Endodermal cell (in vitro differentiated cells): Measurements from ENCODE around the gene CENPA. TPM values are rescaled to one million over a fixed set of nuclear protein-coding genes. Genes with fewer than 3 reads are reported as not detected.
"Not testable (repeated sequence)": the region's sequence is repeated elsewhere in the genome, so short reads cannot be mapped to it uniquely, and the experiment has no call there.

Experiments
- DNase-seq: peaks from one replicate; pipeline ENCODE4 v3.0.0-alpha.2; 2017
- H3K27ac ChIP-seq: 2 replicates; pipeline ENCODE4 v1.5.1; 2013; ENCODE audit warnings: mild to moderate bottlenecking, low read depth, low read length, moderate library complexity
- H3K27me3 ChIP-seq: 2 replicates; pipeline ENCODE4 v1.6.1; 2013; ENCODE audit warnings: mild to moderate bottlenecking, low read length, moderate library complexity; ENCODE audit not compliant: insufficient read depth, control insufficient read depth, poor library complexity, severe bottlenecking
- H3K36me3 ChIP-seq: 2 replicates; pipeline ENCODE4 v1.7.0; 2013; ENCODE audit warnings: mild to moderate bottlenecking, low read length, moderate library complexity; ENCODE audit not compliant: control insufficient read depth, insufficient read depth
- H3K4me1 ChIP-seq: one replicate; pipeline ENCODE4 v1.7.0; 2013; ENCODE audit warnings: low read length; ENCODE audit not compliant: control insufficient read depth, insufficient read depth
- H3K4me3 ChIP-seq: 2 replicates; pipeline ENCODE4 v1.5.1; 2013; ENCODE audit warnings: mild to moderate bottlenecking, low read length, moderate library complexity
- H3K9ac ChIP-seq: 2 replicates; pipeline ENCODE4 v1.6.1; 2013; ENCODE audit warnings: mild to moderate bottlenecking, low read length, moderate library complexity; ENCODE audit not compliant: poor library complexity, severe bottlenecking; ENCODE audit errors: extremely low read depth
- H3K9me3 ChIP-seq: 2 replicates; pipeline ENCODE4 v1.6.1; 2013; ENCODE audit warnings: mild to moderate bottlenecking, low read length, moderate library complexity; ENCODE audit not compliant: control insufficient read depth
- H3K27ac Mint-ChIP-seq: 2 replicates; pipeline ENCODE4 v1.8.0; 2020; ENCODE audit warnings: mixed read lengths
- H3K27me3 Mint-ChIP-seq: 2 replicates; pipeline ENCODE4 v1.8.0; 2021; ENCODE audit warnings: mild to moderate bottlenecking, mixed read lengths; ENCODE audit not compliant: insufficient read depth
- H3K36me3 Mint-ChIP-seq: 2 replicates; pipeline ENCODE4 v1.8.0; 2020; ENCODE audit warnings: low read depth, mixed read lengths
- H3K4me1 Mint-ChIP-seq: 2 replicates; pipeline ENCODE4 v1.8.0; 2020; ENCODE audit warnings: mixed read lengths
- H3K4me3 Mint-ChIP-seq: 2 replicates; pipeline ENCODE4 v1.8.0; 2020; ENCODE audit warnings: mild to moderate bottlenecking, moderate library complexity, mixed read lengths
- H3K9me3 Mint-ChIP-seq: 2 replicates; pipeline ENCODE4 v1.8.0; 2020; ENCODE audit warnings: mild to moderate bottlenecking, mixed read lengths
- WGBS, 2 experiments: methylation state at CpG; one replicate each; pipeline versions ENCODE4 v1.1.5 to v1.1.7; 2013; ENCODE audit warnings: missing lambda C conversion rate in 2 of 2, mixed read lengths in 1 of 2; ENCODE audit not compliant: insufficient coverage in 1 of 2, insufficient read length in 1 of 2; 5-methylcytosine and 5-hydroxymethylcytosine counted together
- total RNA-seq, 2 donors: library from RNA; stranded (reverse); fragmentation: NEBNext Ultra II Directional in 1 of 2; extraction: Animal tissue kit (Norgen Biotek cat#: 25700) in 1 of 2; gene quantifications; 2 replicates in 1 of 2; 3 replicates in 1 of 2; pipeline ENCODE4 v1.2.1, GENCODE V29; 2021
- TF ChIP-seq, protein P1 (sequence below): fragments of 200-600 bp; sonication (generic); conservative IDR thresholded peaks from 2 replicates; pipeline ENCODE4 v1.5.0; 2021; ENCODE audit warnings: antibody characterized with exemption, mild to moderate bottlenecking

CENPA gene
- total RNA-seq, 2 donors from 2014 or later = 21.5 to 38.3 TPM

DNA sequence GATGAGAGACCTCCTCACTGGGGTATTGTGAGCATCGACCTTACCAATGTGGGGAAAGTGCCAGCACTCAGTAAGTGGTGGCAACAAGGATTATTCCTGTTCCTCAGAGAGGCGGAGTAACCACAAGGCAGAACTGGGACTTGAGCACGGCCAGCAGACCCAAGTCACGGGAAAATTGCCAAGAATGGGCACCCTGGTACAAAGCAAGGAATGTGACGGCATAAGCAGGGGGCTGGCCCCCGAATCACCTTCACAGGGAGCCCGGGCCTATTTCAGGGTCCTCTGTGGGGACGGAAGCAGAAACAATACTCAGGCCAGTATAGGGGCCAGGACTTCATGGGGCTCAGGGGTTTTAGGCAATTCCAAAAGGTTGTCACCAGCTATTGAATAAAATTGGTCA lies 25.4 kb downstream of the CENPA start:
- Histone ChIP-seq H3K9me3 (no peaks in the 10 kb centered on the region), H3K36me3 (no peaks in the 10 kb centered on the region), H3K27ac (no peak overlapping the region), H3K27me3 (no peaks in the 10 kb centered on the region), H3K4me3 (no peak overlapping the region), H3K9ac (no peak overlapping the region), H3K4me1 (no peaks in the 10 kb centered on the region)
- Mint-ChIP-seq H3K4me1 (peaks cover 3% of the 10 kb centered on the region), H3K27me3 (peaks cover 1% of the 10 kb centered on the region), H3K27ac (no peak overlapping the region), H3K4me3 (no peak overlapping the region), H3K9me3 (peaks cover 7% of the 10 kb centered on the region), H3K36me3 (no peaks in the 10 kb centered on the region)
- DNase-seq = peak; percentile 24
- 89 to 91% methylated on average over 6 to 8 of the region's 8 CpGs for WGBS, 2 experiments
- TF ChIP-seq, protein P1, sequence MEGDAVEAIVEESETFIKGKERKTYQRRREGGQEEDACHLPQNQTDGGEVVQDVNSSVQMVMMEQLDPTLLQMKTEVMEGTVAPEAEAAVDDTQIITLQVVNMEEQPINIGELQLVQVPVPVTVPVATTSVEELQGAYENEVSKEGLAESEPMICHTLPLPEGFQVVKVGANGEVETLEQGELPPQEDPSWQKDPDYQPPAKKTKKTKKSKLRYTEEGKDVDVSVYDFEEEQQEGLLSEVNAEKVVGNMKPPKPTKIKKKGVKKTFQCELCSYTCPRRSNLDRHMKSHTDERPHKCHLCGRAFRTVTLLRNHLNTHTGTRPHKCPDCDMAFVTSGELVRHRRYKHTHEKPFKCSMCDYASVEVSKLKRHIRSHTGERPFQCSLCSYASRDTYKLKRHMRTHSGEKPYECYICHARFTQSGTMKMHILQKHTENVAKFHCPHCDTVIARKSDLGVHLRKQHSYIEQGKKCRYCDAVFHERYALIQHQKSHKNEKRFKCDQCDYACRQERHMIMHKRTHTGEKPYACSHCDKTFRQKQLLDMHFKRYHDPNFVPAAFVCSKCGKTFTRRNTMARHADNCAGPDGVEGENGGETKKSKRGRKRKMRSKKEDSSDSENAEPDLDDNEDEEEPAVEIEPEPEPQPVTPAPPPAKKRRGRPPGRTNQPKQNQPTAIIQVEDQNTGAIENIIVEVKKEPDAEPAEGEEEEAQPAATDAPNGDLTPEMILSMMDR = no peak

- Histone ChIP-seq H3K4me3 (no peak overlapping the region), H3K36me3 (no peaks in the 10 kb centered on the region), H3K4me1 (no peaks in the 10 kb centered on the region), H3K27me3 (no peaks in the 10 kb centered on the region), H3K9me3 (no peaks in the 10 kb centered on the region), H3K27ac (no peak overlapping the region), H3K9ac (no peak overlapping the region)
- DNase-seq = peak; percentile 47
- Mint-ChIP-seq H3K36me3 (no peaks in the 10 kb centered on the region), H3K9me3 (peaks cover 7% of the 10 kb centered on the region), H3K27me3 (peaks cover 1% of the 10 kb centered on the region), H3K4me3 (no peak overlapping the region), H3K4me1 (peaks cover 7% of the 10 kb centered on the region), H3K27ac (no peak overlapping the region)
- WGBS, 2 experiments = 78 to 84% methylated on average over 8 to 14 of the region's 14 CpGs
- TF ChIP-seq, protein P1 = no peak
These were observed 26.2 kb downstream of the CENPA start for GRCh38 chr2:26811791-26812694.

DNA sequence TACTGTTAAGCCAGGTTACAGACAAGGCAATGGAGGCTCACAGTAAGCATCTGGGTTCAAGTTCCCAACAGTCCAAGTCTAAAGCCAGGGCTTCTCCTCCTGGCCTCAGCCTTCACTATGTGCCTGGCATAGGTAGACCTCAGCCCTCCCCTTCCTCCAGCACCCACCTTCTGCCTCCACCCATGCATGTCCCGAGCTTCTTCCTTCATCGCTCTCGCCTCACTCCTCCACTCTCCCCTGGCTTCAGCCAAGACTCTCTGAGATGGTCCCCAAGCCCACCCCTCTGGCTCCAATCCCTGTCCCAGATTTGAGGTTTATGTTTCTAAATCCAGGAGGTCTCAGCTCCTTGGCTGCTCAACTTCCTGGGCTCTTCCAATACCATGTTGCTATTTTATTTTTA lies 26.9 kb downstream of the CENPA start:
- Mint-ChIP-seq H3K27me3 (peaks cover 3% of the 10 kb centered on the region), H3K27ac (no peak overlapping the region), H3K4me3 (no peak overlapping the region), H3K36me3 (no peaks in the 10 kb centered on the region), H3K9me3 (peaks cover 7% of the 10 kb centered on the region), H3K4me1 (peaks cover 7% of the 10 kb centered on the region)
- Histone ChIP-seq H3K27me3 (no peaks in the 10 kb centered on the region), H3K9me3 (no peaks in the 10 kb centered on the region), H3K27ac (no peak overlapping the region), H3K4me3 (no peak overlapping the region), H3K36me3 (no peaks in the 10 kb centered on the region), H3K4me1 (no peaks in the 10 kb centered on the region), H3K9ac (no peak overlapping the region)
- WGBS, 2 experiments = 94 to 96% methylated on average over 3 of the region's 3 CpGs
- TF ChIP-seq, protein P1 = no peak
- DNase-seq = no peak

GRCh38 chr2:26814072-26814765 lies 28.4 kb downstream of the CENPA start:
- H3K4me1 ChIP-seq, H3K4me3 ChIP-seq, H3K36me3 ChIP-seq, H3K36me3 Mint-ChIP-seq, H3K4me3 Mint-ChIP-seq, H3K9me3 Mint-ChIP-seq, H3K9me3 ChIP-seq, H3K27me3 ChIP-seq, H3K27ac ChIP-seq, H3K27me3 Mint-ChIP-seq, H3K4me1 Mint-ChIP-seq, H3K27ac Mint-ChIP-seq, H3K9ac ChIP-seq: not testable (repeated sequence)
- DNase-seq = peak; percentile 16
- 93 to 96% methylated on average over 11 to 52 of the region's 52 CpGs for WGBS, 2 experiments
